ENCODE measurements around the gene CACNG4. TPM values are rescaled to one million over a fixed set of nuclear protein-coding genes. Genes with fewer than 3 reads are reported as not detected.

CACNG4 gene
- total RNA-seq, 8 experiments from 2014 or later = 0.15 to 64.0 (median 32.7) TPM

DNA sequence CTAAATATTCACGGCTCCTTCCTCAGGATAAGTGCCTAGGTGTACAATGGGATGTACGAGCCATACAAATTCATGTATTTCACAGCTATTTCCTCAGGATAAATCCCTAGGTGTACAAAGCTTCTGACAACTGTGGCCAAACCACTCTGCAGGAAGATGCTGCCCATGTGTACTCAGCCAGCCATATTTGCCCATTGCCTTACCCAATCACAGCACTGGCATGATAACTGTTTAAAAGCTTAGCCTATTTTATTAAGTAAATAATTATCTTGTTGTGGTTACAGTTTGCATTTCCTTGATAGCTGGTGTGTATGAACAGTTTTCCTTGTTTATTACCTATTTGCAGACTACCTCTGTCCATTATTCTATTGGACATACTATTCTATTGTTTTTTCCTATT is 115.0 kb downstream of the CACNG4 start:
- in situ Hi-C loops (cut with MboI; ENCODE audit: low pct_unique_long_range_greater_than_20kb in 2 of 9, low sequenced_read_pairs in 9 of 9, unreplicated experiment in 9 of 9) = no loop called here
- H3K4me3 ChIP-seq = no peak overlapping the region
- no peak overlapping the region for H3K27ac ChIP-seq
- peaks cover 0 to 4% of the 10 kb centered on the region in 2 donors for H3K4me1 ChIP-seq (replicated peaks in 1 of 2)
- 79 to 100% (median 100%) methylated on average over 1 to 2 of the region's 2 CpGs; no CpG with 5 or more reads in 3 of the 10 experiments for WGBS, 10 experiments
- ATAC-seq (replicated peaks in 6 of 8) = no peak

DNA sequence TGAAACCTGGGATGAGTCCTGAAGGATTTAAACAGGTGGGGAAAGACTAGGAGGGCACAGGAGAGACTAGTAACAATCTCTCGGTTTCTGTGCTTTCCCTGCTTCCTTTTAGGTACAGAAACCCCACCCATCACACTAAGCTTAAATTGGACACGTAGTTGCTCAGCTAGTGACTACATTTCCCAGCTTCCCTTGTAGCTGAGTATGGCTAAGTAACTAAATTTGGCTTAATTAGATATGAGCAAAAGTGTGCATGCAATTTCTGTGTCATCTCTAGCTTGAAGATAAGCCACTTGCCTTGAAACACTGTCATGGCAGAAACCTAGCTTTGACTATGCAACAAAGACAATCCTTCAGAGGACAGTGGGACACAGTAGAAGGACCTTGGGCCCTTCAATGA is 116.3 kb downstream of the CACNG4 start:
- 84 to 100% (median 100%) methylated on average over 1 to 2 of the region's 2 CpGs; no CpG with 5 or more reads in 4 of the 10 experiments for WGBS, 10 experiments
- in situ Hi-C loops (cut with MboI; ENCODE audit: low pct_unique_long_range_greater_than_20kb in 2 of 9, low sequenced_read_pairs in 9 of 9, unreplicated experiment in 9 of 9) = no loop called here
- Histone ChIP-seq H3K4me1 (replicated peaks in 1 of 2) (peaks cover 0 to 4% of the 10 kb centered on the region in 2 donors), H3K27ac (no peak overlapping the region), H3K4me3 (no peak overlapping the region)
- ATAC-seq (replicated peaks in 6 of 8) = no peak

DNA sequence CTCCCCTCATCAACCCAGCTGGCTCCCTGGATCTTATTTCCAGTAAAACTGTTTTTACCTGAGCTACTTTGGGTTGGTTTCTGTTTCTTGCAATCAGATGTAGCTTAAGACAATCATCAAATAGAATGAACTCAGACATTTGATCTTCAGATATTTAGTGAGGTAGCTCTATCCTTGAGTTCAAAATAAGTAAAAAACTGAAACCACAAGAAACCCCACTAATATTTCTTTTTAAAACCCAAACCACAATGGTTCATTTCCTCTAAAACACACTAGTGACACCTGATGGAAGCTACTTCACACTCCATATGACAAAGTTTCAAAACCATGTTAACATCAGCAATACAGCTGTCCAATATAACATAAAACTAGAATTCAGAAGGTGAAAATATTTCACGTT is 117.6 kb downstream of the CACNG4 start:
- 6 to 100% (median 80%) methylated on average over 1 of the region's 1 CpG; no CpG with 5 or more reads in 1 of the 10 experiments for WGBS, 10 experiments
- Histone ChIP-seq H3K4me1 (replicated peaks in 1 of 2) (no peaks in the 10 kb centered on the region), H3K4me3 (no peak overlapping the region), H3K27ac (no peak overlapping the region)
- no peak for ATAC-seq (replicated peaks in 6 of 8)
- in situ Hi-C loops (cut with MboI; ENCODE audit: low pct_unique_long_range_greater_than_20kb in 2 of 9, low sequenced_read_pairs in 9 of 9, unreplicated experiment in 9 of 9) = no loop called here

Other genes with a start within 250 kb of the CACNG4 start
- gene CACNG5, start 129.6 kb upstream of the CACNG4 start, total RNA-seq = 1 to 10 TPM in 4 of 8 experiments, under 1 TPM in 2, not detected in 2; 0.71 to 3.4 (median 2.6) TPM
- 1 to 10 TPM in 1 of 8 experiments, under 1 TPM in 5, not detected in 2; 0.25 to 1.4 (median 0.53) TPM for gene CACNG1, start 79.8 kb downstream of the CACNG4 start, total RNA-seq

Measured in motor neuron (in vitro differentiated cells).